Fibroblast of the aortic adventitia (primary cell): Measurements from ENCODE around the gene HSD17B8. TPM values are rescaled to one million over a fixed set of nuclear protein-coding genes. Genes with fewer than 3 reads are reported as not detected.

Source experiments
- DNase-seq: peaks from one replicate; pipeline ENCODE4 v3.0.0-alpha.2; 2010; ENCODE audit warnings: low read depth
- H3K4me3 ChIP-seq: 2 replicates; pipeline ENCODE4 v1.5.1; 2011; ENCODE audit warnings: low read depth, mild to moderate bottlenecking, control low read depth, low read length, moderate library complexity
- total RNA-seq: library from RNA; depleted of rRNA; stranded (reverse); fragments of >200 nt; gene quantifications from 2 replicates; pipeline ENCODE4 v1.2.3, GENCODE V29; 2012; ENCODE audit warnings: low replicate concordance
- TF ChIP-seq, protein P1 (sequence below): IDR thresholded peaks from 2 replicates; pipeline ENCODE4 v1.5.1; 2011; ENCODE audit warnings: mild to moderate bottlenecking, low read length, control low read depth, inconsistent platforms; ENCODE audit not compliant: insufficient read depth

The HSD17B8 gene
- total RNA-seq, 1 donor, result 2.6 TPM

DNA sequence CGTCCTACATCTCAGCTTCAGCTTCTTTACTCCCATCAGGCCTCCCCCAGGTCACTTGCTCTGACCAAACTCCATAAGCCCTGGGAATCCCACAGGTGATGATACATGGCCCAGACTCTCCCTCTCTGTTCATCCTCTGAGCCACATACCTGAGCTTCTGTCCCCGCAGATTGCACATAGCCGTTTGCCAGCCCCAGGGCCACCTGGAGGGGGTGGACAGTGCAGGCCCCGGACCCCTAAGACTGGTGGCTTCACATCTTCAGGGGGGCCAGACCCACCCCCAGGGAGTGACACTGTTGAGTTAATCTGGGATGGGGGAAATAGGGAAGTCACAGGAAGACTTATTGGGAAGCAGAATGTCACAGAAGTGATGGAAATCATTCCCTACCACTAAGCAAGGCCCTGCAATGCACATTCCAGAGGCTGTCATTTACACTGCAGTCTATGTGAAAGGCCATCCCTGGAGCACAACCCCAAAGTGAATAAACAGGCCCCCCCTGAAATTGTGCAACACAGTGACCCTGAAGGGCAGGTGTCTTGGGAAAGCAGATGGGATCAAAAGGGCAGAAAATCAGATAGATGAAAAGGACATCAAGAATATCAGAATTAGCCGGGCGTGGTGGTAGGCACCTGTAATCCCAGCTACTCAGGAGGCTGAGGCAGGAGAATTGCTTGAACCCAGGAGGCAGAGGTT is 6.1 kb upstream of the HSD17B8 start:
- TF ChIP-seq, protein P1, sequence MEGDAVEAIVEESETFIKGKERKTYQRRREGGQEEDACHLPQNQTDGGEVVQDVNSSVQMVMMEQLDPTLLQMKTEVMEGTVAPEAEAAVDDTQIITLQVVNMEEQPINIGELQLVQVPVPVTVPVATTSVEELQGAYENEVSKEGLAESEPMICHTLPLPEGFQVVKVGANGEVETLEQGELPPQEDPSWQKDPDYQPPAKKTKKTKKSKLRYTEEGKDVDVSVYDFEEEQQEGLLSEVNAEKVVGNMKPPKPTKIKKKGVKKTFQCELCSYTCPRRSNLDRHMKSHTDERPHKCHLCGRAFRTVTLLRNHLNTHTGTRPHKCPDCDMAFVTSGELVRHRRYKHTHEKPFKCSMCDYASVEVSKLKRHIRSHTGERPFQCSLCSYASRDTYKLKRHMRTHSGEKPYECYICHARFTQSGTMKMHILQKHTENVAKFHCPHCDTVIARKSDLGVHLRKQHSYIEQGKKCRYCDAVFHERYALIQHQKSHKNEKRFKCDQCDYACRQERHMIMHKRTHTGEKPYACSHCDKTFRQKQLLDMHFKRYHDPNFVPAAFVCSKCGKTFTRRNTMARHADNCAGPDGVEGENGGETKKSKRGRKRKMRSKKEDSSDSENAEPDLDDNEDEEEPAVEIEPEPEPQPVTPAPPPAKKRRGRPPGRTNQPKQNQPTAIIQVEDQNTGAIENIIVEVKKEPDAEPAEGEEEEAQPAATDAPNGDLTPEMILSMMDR, result no peak
- H3K4me3 ChIP-seq, result peak overlapping the region; percentile 22
- no peak for DNase-seq

DNA sequence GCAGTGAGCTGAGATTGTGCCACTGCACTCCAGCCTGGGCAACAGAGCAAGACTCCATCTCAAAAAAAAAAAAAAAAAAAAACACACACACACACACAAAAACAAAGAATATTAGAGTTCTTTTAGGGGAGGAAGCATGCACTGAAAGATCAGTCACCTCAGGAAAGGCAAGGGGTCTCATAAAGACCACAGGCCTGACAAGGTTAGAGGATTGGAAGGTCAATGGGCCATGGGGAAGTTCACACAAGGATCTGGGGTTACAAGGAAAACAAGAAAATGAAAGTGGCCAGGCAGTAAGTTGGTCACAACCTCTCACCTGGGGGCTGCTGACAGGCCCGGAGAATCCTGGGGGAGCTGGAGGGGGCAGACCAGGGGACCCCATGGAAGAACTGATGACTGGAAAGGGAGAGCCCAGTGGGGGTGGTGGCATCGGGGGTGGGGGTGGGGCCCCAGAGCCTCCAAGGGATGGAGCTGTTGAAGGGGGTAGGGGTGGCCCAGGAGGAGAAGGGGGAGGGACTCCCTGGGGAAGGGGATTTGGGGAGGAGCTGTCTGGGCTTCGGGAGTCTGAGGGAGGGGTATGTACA is 5.5 kb upstream of the HSD17B8 start:
- peak overlapping the region; percentile 97 for H3K4me3 ChIP-seq
- DNase-seq, result no peak
- TF ChIP-seq, protein P1, result no peak

DNA sequence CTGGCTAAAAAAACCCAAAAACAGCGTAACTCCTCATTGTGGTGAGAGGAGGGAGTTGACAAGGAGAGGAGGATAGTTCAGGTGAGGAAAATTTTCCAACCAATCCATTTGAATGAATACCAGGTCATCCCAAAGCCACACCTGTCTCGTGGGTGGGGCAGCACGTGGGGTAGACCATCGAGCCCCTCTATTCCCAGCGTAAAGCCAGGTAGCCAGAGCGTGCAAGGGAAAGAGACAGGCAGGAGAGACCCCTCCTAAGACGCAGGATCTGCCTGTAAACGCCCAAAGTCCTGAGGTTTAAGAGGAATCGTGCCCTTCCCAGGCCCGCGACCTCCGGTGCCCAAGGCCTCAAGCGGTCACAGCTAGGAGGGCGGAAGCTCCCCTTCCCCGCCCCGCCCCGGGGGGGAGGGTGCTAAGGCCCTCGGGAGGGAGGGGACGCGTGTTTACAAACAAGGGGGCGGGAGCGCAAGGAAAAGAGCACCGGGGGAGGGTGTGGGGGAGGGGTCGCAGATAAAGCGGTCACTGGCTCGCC is 4.7 kb upstream of the HSD17B8 start:
- TF ChIP-seq, protein P1, result no peak
- DNase-seq, result peak; percentile 42
- H3K4me3 ChIP-seq, result peak overlapping the region; percentile 97

DNA sequence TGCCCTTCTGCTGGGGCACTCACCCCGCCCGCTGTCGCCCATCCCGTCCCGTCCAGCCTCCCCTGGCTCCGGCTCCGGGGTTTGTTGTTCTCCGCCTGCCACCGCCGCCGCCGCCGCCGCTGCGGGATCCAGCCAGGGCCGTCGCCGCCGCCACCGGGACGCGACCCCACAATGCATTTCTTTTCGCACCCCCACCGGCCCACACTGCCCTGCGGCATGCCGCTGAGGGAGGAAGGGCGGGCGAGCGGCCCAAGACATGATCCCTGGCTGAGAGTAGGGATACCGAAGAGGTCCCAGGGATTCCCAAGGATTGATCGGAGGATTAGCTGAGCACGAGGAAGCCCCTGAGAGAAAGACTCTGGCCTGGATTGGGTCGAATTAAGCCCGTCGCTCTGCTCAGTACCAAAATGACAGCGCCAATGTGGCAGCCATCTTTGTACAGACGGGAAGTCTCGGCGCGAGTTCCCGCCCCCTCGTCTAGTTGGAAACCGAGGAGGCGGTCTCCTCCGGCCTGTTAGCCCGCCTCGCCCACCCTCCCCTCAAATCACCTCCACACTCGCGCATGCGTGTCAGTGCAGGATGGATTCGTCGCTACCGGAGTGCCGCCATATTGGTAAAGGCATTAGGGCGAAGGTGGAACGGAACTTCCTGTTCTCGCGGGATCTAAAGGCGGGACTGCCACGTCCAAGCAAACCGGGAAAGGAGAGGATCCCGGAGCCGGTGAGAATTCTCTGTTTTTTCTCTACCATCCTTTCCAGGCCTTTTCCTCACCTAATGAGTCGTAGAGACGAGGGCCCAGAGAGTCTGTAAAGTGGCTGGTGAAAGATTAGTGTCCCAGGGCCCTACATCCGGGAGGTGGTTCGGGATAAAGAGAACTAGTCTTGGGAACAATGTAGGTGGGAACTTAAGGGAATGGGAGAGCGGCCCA is 4.0 kb upstream of the HSD17B8 start, which contains the start of the genes RXRB and SLC39A7:
RXRB (minus strand) TSS at position 447 of the 928 bp plus-strand sequence; CDS start at position 258, 189 bp downstream.
SLC39A7 (plus strand) TSS at position 649 of the 928 bp plus-strand sequence. CDS start 379 bp downstream, outside the sequence.
- peak within 1 kb of the TSS; percentile 97 for H3K4me3 ChIP-seq
- peak; percentile 99 for DNase-seq
- TF ChIP-seq, protein P1, result no peak

DNA sequence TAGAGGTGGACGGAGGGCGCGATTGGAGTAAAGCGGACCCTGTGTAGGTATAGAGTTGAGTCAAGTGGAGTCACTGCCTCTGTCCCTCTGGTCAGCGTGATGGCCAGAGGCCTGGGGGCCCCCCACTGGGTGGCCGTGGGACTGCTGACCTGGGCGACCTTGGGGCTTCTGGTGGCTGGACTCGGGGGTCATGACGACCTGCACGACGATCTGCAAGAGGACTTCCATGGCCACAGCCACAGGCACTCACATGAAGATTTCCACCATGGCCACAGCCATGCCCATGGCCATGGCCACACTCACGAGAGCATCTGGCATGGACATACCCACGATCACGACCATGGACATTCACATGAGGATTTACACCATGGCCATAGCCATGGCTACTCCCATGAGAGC is 3.3 kb upstream of the HSD17B8 start:
- no peak for DNase-seq
- TF ChIP-seq, protein P1, result no peak
- H3K4me3 ChIP-seq, result peak overlapping the region; percentile 97

DNA sequence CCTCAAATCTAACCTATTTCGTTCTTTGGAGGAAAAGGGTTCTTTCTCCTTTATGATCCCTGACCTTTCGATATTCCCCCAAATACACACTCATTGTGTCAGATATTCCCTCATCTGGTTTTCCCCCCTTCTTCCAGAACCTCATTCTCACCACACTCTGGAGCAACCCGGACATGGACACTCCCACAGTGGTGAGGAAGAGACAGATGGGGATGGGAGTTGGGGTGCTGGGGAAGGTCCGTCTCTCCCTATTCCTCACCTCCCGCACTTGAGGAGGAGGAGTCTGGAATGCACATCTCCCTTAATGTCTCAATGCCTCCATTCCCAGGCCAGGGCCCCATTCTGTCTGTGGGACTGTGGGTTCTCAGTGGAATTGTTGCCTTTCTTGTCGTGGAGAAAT is 2.5 kb upstream of the HSD17B8 start:
- DNase-seq, result no peak
- TF ChIP-seq, protein P1, result no peak
- peak overlapping the region; percentile 97 for H3K4me3 ChIP-seq
